Measurements from ENCODE around the gene CIP2A. TPM values are rescaled to one million over a fixed set of nuclear protein-coding genes. Genes with fewer than 3 reads are reported as not detected.
"Not testable (repeated sequence)": the region's sequence is repeated elsewhere in the genome, so short reads cannot be mapped to it uniquely, and the experiment has no call there.

The CIP2A gene
- 3.2 TPM for total RNA-seq
- long read RNA-seq, partial matches to known transcripts, result 2 of 3 reads
- long read RNA-seq, other reads (novel, unspliced or antisense), result 1 of 3 reads

DNA sequence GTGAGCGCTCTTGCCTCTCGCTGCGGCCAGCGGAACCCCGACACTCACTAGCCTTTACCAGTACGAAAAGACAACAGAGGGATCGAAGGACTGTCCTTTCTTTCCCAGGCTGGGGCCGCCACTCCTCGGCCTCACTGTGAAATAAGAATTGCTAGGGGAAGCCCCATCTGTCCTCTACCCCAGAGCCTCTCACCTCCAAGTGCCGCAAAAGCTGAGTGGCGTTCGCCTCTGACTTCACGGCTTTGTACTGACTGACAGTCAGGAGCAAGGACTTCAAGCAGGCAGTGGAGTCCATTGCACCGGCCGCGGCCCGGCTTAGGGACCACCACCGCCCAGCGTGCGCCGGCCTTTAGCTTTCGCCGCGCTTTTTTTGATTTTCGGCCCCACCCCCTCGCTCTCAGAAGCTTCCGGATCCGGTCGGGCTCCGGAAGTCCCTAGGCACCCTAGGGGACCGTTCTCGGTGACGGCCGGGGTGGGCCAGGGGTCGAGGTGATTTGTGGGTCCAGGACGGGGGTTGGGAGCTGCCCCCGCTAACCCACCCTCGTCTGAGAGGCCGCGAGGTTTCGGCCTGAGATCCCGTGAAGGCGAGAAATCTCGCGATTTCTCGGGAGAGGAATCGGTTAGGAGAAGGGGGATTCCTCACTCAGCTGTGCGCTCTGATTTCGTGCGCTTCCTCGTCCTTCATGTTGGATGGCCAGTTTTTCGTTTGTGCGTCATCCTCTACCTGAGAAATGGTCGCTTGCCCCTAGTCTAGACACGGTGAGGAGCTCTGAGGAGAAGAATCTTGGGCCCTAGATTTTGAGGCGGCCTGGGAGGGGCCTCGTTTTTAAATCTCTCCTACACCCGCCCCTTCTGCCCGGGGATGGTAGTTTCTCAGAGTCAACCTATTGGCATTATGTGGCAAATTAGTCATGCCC lies at the start of gene CIP2A, which contains the start of gene DZIP3:
TSS of gene CIP2A (minus strand) at position 358 of the 917 bp plus-strand sequence. CDS start at position 295, 63 bp downstream.
TSS of gene DZIP3 (plus strand) at position 642 of the 917 bp plus-strand sequence. CDS start 15,685 bp downstream, outside the sequence.
- H3K9me3 ChIP-seq, result no peaks in the 10 kb centered on the region
- intact Hi-C loops (cut with DNase I), result no loop called here
- DNase-seq, result peak; percentile 87

DNA sequence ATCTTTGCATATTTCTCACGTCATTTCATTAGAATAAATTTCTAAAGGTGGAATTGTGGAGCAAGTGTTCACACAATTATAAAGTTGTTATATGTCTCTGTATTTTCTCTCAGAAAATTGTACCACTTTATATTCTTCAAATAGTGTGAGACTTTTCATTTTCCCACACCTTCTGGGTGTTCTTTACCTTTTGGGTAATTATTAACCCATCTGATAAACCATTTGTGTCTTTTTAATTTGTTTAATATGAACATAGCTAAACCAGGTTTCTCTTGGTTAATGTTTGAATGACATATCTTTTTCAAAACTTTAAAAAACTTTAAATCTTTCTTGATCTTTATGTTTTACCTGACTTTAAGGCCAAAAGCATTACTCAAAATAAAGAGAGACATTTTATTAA lies 40.7 kb upstream of the CIP2A start:
- Histone ChIP-seq H3K4me3 (no peak overlapping the region), H3K27ac (no peak overlapping the region), H3K36me3 (no peaks in the 10 kb centered on the region), H3K27me3 (ENCODE audit: low read depth) (no peaks in the 10 kb centered on the region), H3K4me1 (no peaks in the 10 kb centered on the region), H3K9me3 (no peaks in the 10 kb centered on the region)
- DNase-seq, result no peak
- intact Hi-C loops (cut with DNase I), result no loop called here
- TF ChIP-seq, protein P1, sequence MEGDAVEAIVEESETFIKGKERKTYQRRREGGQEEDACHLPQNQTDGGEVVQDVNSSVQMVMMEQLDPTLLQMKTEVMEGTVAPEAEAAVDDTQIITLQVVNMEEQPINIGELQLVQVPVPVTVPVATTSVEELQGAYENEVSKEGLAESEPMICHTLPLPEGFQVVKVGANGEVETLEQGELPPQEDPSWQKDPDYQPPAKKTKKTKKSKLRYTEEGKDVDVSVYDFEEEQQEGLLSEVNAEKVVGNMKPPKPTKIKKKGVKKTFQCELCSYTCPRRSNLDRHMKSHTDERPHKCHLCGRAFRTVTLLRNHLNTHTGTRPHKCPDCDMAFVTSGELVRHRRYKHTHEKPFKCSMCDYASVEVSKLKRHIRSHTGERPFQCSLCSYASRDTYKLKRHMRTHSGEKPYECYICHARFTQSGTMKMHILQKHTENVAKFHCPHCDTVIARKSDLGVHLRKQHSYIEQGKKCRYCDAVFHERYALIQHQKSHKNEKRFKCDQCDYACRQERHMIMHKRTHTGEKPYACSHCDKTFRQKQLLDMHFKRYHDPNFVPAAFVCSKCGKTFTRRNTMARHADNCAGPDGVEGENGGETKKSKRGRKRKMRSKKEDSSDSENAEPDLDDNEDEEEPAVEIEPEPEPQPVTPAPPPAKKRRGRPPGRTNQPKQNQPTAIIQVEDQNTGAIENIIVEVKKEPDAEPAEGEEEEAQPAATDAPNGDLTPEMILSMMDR (IDR thresholded peaks at IDR 0.05), result no peak
- no peak for ATAC-seq

More for the DNA sequence above, at the start of gene CIP2A, which contains the start of gene DZIP3:
- H3K27me3 ChIP-seq (ENCODE audit: low read depth), result no peaks in the 10 kb centered on the region
- H3K4me1 ChIP-seq, result peaks cover 17% of the 10 kb centered on the region
- peak within 1 kb of the TSS; percentile 94 for H3K27ac ChIP-seq
- ATAC-seq, result peak; percentile 96
- TF ChIP-seq, protein P1 (IDR thresholded peaks at IDR 0.05), result peak; percentile 12
- peak within 1 kb of the TSS; percentile 74 for H3K4me3 ChIP-seq
- H3K36me3 ChIP-seq, result no peaks in the 10 kb centered on the region

DNA sequence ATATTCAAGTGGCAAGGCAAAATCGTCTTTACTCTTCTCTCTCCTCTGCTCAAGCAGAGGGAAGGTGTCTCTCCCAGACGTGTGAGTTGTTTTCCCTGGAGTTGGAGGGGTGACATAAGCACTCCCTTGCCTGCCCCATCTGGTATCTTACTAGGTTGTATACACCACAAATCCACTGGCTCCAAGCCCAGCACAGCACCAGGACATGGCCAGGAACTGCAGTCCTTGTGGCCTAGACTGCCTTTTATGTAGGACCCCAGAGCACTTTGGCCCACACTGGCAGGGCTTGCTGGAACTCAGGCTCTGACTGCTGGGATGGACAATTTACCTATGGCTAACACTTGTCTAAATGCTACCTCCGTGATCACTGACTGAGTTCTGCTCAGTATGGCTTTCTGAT lies 34.3 kb upstream of the CIP2A start:
- Histone ChIP-seq H3K4me3 (no peak overlapping the region), H3K27ac (no peak overlapping the region), H3K27me3 (ENCODE audit: low read depth) (no peaks in the 10 kb centered on the region), H3K9me3 (no peaks in the 10 kb centered on the region), H3K36me3 (peaks cover under 1% of the 10 kb centered on the region), H3K4me1 (no peaks in the 10 kb centered on the region)
- ATAC-seq, result no peak
- DNase-seq, result no peak
- intact Hi-C loops (cut with DNase I), result no loop called here
- TF ChIP-seq, protein P1 (IDR thresholded peaks at IDR 0.05), result no peak

DNA sequence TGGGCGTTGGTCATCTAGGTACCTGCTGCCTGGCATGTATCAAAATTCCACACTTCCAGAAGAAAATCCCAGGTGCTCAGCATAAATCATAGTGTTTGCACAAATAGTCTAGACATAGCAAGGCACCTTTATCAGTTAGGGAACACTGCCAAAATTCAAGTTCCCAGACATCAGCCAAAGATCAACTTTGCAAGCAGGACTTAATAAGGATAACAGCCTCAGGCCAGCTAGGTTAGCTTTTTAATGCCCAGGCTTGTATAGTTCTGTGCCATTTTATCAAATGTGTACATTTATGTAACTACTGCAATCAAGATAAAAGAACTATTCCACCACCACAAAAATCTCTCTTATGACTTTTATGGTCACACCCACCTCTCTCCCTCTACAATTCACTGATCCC lies 31.0 kb upstream of the CIP2A start:
- Histone ChIP-seq H3K27ac (no peak overlapping the region), H3K9me3 (no peaks in the 10 kb centered on the region), H3K27me3 (ENCODE audit: low read depth) (no peaks in the 10 kb centered on the region), H3K4me1 (no peaks in the 10 kb centered on the region), H3K4me3 (no peak overlapping the region), H3K36me3 (peaks cover 4% of the 10 kb centered on the region)
- TF ChIP-seq, protein P1 (IDR thresholded peaks at IDR 0.05), result no peak
- ATAC-seq, result peak in 1 of 2 donors; percentile 47
- no peak for DNase-seq
- intact Hi-C loops (cut with DNase I), result no loop called here

DNA sequence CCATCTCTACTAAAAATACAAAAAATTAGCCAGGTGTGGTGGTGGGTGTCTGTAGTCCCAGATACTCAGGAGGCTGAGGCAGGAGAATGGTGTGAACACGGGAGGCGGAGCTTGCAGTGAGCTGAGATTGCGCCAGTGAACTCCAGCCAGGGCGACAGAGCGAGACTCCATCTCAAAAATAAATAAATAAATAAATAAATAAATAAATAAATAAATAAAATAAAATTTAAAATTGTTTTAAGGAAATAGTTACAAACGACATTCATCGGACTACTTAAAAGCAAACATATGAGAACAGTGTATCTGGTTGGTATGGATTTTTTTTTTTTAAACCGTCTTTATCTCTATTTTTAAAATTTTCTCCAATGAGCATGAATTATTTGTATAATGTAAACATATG lies 26.9 kb upstream of the CIP2A start:
- H3K27ac ChIP-seq; H3K4me3 ChIP-seq; intact Hi-C loops (cut with DNase I); H3K36me3 ChIP-seq; H3K9me3 ChIP-seq; H3K27me3 ChIP-seq (ENCODE audit: low read depth); DNase-seq; ATAC-seq; H3K4me1 ChIP-seq: not testable (repeated sequence)

DNA sequence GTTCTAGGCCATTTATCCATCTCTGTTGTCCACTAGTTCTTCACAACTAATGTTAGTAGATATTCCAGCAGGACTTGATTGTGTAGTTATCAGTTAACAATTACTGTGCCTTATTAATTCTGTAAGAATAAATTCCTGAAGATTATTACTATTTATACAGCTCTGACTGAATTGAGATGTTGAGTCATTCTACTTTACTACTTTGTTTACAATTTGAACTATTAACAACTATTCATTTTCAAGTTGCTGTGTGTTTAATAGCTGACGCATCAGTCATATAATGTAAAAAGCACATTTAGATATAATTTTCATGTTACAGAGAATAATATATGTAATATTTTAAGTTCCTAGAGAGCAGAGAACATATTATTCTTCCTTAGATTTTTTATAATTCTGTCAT lies 21.4 kb upstream of the CIP2A start:
- no peak overlapping the region for H3K4me3 ChIP-seq
- no peaks in the 10 kb centered on the region for H3K4me1 ChIP-seq
- intact Hi-C loops (cut with DNase I), result no loop called here
- H3K36me3 ChIP-seq, result no peaks in the 10 kb centered on the region
- H3K9me3 ChIP-seq, result no peaks in the 10 kb centered on the region
- ATAC-seq (no peak), DNase-seq (no peak)
- TF ChIP-seq, protein P1 (IDR thresholded peaks at IDR 0.05), result no peak
- H3K27me3 ChIP-seq (ENCODE audit: low read depth), result no peaks in the 10 kb centered on the region
- H3K27ac ChIP-seq, result no peak overlapping the region

Measured in lower lobe of right lung (tissue), 2 donors.